BJ (cell line): ENCODE measurements around the gene QSOX1. TPM values are rescaled to one million over a fixed set of nuclear protein-coding genes. Genes with fewer than 3 reads are reported as not detected.

Experiments used
- CTCF ChIA-PET: fragments of 350-600 bp; formaldehyde crosslinking; extraction: SDS; loops from one replicate; lab custom pipeline; 2021; ENCODE audit warnings: antibody characterized with exemption, inconsistent platforms; lab: Yijun Ruan, JAX
- POLR2A ChIA-PET: fragments of 300-600 bp; sonication (Branson Sonifier 250); formaldehyde crosslinking; extraction: SDS; loops from one replicate; lab custom pipeline; 2021; ENCODE audit warnings: antibody characterized with exemption; lab: Charles Lee
- DNase-seq: peaks from one replicate; pipeline ENCODE4 v3.0.0-alpha.2; 2011; ENCODE audit warnings: low read depth
- H3K27me3 ChIP-seq: 2 replicates; pipeline ENCODE4 v1.6.0; 2011; ENCODE audit warnings: low read length; ENCODE audit not compliant: control insufficient read depth, insufficient read depth
- H3K36me3 ChIP-seq: 2 replicates; pipeline ENCODE4 v1.5.1; 2011; ENCODE audit warnings: low read length; ENCODE audit not compliant: control insufficient read depth, insufficient read depth
- H3K4me3 ChIP-seq: 2 replicates; pipeline ENCODE4 v1.5.1; 2011; ENCODE audit warnings: low read depth, mild to moderate bottlenecking, control low read depth, low read length
- CTCF ChIP-seq: IDR thresholded peaks from 2 replicates; pipeline ENCODE4 v1.5.1; 2011; ENCODE audit warnings: low read depth, mild to moderate bottlenecking, control low read depth, inconsistent platforms, low read length, moderate library complexity; ENCODE audit not compliant: insufficient read depth
- polyA plus RNA-seq: library from polyadenylated mRNA; depleted of rRNA; stranded (reverse); fragments of >200 nt; gene quantifications from 2 replicates; pipeline ENCODE4 v1.2.3, GENCODE V29; 2011

QSOX1 gene
- polyA plus RNA-seq, 1 experiment: 503 TPM

GRCh38 chr1:180188684-180189175 lies 34.1 kb downstream of the QSOX1 start:
- POLR2A ChIA-PET: interaction anchor here (0.6 kb wide), 1 partner anchor 120 kb away, joined by 4 read pairs; no protein-coding TSS in a partner anchor
- no peak for DNase-seq

DNA sequence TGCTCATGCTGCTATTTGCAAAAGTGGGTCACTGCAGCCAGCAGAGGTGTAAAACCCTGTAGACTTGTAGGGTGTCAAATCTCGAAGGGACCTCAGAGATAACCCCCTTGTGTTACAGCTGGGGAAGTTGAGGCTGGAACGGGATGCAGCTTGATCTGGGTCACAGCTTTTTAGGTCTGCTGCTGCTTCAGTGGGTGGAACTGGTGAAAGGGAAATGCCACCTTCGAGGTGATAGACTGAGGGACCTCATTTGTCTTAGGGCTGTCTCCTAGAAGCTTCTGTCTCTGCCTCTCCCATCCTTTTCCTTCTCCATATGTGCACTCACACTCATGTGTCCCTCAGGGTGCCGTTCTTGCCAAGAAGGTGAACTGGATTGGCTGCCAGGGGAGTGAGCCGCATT lies 35.4 kb downstream of the QSOX1 start:
- H3K4me3 ChIP-seq: no peak overlapping the region
- TF ChIP-seq CTCF: no peak
- H3K36me3 ChIP-seq: peaks cover 39% of the 10 kb centered on the region
- CTCF ChIA-PET: interaction anchor here (0.8 to 5.0 kb wide), 3 partner anchors 11 to 288 kb away, joined by 3 to 49 read pairs (median 4); no protein-coding TSS in a partner anchor
- POLR2A ChIA-PET: no interaction called here
- no peak for DNase-seq
- H3K27me3 ChIP-seq: no peaks in the 10 kb centered on the region

More at GRCh38 chr1:180188684-180189175, 34.1 kb downstream of the QSOX1 start:
- Histone ChIP-seq H3K36me3 (peaks cover 38% of the 10 kb centered on the region), H3K27me3 (no peaks in the 10 kb centered on the region), H3K4me3 (no peak overlapping the region)
- no peak for TF ChIP-seq CTCF
- CTCF ChIA-PET: interaction anchor here (0.7 to 5.3 kb wide), 24 partner anchors 10 to 374 kb away, joined by 3 to 49 read pairs (median 4); no protein-coding TSS in a partner anchor

DNA sequence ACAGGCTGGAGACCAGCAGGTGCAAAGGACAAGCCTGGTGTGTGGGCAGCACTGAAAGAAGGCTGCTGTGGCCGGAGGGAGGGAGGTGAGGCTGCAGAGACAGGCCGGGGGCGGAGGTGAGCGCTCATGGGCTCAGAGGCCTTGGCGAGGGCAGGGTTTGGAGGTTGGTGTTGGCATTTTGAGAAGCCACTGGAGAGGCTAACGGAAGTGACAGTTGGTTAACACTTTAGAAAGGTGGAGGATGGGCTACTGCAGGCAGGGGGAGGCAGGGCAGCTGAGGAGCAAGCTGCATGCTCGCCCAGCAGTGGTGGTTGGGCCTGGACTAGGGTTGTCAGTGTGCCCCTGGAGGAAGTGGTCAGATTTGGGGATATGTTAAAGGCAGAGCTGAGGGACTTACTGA lies 37.5 kb downstream of the QSOX1 start:
- TF ChIP-seq CTCF: no peak
- Histone ChIP-seq H3K36me3 (peaks cover 38% of the 10 kb centered on the region), H3K4me3 (no peak overlapping the region), H3K27me3 (no peaks in the 10 kb centered on the region)
- ChIA-PET CTCF (interaction anchor here (0.6 kb wide), 1 partner anchor 15 kb away, joined by 3 read pairs; no protein-coding TSS in a partner anchor), POLR2A (no interaction called here)
- DNase-seq: no peak

DNA sequence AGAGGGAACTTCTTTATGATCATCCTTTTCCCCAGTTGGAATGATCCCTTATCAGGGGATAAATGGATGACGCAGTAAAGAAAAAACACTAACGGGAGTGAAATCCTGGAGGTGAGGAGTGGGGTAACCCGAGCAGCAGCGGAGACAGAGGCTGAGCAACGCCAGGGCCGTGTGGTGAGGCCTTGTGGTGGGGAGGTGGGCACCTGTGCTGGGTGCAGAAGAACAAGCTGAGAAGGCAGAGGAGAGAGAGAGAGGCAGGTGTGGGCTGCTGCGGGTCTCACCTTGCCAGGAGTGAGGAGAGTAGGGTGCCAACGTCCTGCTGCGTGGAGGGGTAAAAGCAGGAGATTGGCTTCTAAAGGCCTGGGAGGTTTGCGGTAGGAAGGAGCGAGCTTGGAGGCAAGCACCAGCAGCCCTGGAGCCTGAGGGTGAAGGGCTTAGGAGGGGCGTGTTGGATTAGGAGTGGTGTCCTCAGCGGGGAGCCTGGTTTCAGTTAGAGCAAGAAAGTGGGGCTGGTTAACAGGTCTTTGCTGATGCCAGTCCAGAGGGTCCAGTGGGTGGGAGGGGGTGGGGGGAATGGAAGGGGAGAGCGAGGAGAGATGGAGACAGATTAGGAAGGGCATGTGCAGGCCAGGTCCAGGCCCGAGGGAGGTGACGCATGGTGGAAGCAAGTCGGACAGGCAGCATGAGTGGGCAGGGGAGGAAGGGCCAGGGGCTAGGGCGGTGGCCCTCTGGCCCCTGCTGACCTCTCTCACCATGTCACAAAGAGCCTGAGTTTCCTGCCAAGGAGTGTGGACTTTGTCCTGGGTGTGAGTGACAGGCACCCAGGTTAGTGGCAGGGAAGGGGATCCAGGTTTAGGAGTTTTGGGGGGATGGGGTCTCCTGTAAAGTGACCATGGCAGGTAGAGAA lies 38.7 kb downstream of the QSOX1 start:
- H3K36me3 ChIP-seq: peaks cover 40% of the 10 kb centered on the region
- DNase-seq: no peak
- ChIA-PET CTCF (no interaction called here), POLR2A (no interaction called here)
- TF ChIP-seq CTCF: no peak
- no peak overlapping the region for H3K4me3 ChIP-seq
- no peaks in the 10 kb centered on the region for H3K27me3 ChIP-seq

DNA sequence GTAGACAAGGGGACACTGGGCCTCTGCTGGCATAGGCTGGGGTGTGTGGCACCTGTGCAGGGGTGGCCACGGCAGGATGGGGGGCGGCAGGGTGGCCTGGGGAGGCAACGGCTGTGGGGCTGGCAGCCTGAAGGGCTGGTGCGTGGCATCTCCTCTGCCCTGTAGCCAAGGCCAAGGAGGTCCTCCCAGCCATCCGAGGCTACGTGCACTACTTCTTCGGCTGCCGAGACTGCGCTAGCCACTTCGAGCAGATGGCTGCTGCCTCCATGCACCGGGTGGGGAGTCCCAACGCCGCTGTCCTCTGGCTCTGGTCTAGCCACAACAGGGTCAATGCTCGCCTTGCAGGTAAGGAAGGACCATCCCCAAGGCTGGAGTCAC lies 39.4 kb downstream of the QSOX1 start:
- CTCF ChIA-PET: no interaction called here
- H3K36me3 ChIP-seq: peaks cover 35% of the 10 kb centered on the region
- TF ChIP-seq CTCF: no peak
- no peak overlapping the region for H3K4me3 ChIP-seq
- POLR2A ChIA-PET: no interaction called here
- no peaks in the 10 kb centered on the region for H3K27me3 ChIP-seq
- DNase-seq: no peak
